22Rv1 (cell line): ENCODE data around the gene BATF3.

Experiments
- H3K27ac ChIP-seq: fragments of 450-650 bp; 2 replicates; pipeline ENCODE4 v1.5.1; 2017
- CTCF ChIP-seq: fragments of 450-650 bp; IDR thresholded peaks from 2 replicates; pipeline ENCODE4 v1.5.1; 2017; ENCODE audit warnings: mild to moderate bottlenecking

The BATF3 gene

GRCh38 chr1:212637902-212638301, 61.7 kb downstream of the BATF3 start:
- H3K27ac ChIP-seq = no peak overlapping the region

More at GRCh38 chr1:212637902-212638301, 61.7 kb downstream of the BATF3 start:
- no peak for TF ChIP-seq CTCF
